IPS-15b (cell line): ENCODE data around the gene ANKRD28.

Experiments used
- H3K27me3 ChIP-seq: one replicate; pipeline ENCODE4 v1.6.1; 2013; ENCODE audit warnings: low read length; ENCODE audit not compliant: control insufficient read depth, insufficient read depth
- H3K36me3 ChIP-seq: one replicate; pipeline ENCODE4 v1.6.1; 2013; ENCODE audit warnings: low read length; ENCODE audit not compliant: control insufficient read depth, insufficient read depth
- H3K4me1 ChIP-seq: one replicate; pipeline ENCODE4 v1.6.1; 2013; ENCODE audit warnings: mild to moderate bottlenecking, low read length; ENCODE audit not compliant: control insufficient read depth, insufficient read depth
- H3K4me3 ChIP-seq: one replicate; pipeline ENCODE4 v1.5.1; 2013; ENCODE audit warnings: low read depth, low read length
- H3K9ac ChIP-seq: one replicate; pipeline ENCODE4 v1.6.1; 2013; ENCODE audit warnings: low read depth, mild to moderate bottlenecking, low read length
- H3K9me3 ChIP-seq: one replicate; pipeline ENCODE4 v1.6.1; 2013; ENCODE audit warnings: mild to moderate bottlenecking, low read length; ENCODE audit not compliant: control insufficient read depth, insufficient read depth

ANKRD28 gene

GRCh38 chr3:15637131-15637951 lies 160.4 kb downstream of the ANKRD28 start:
- Histone ChIP-seq H3K27me3 (no peaks in the 10 kb centered on the region), H3K36me3 (no peaks in the 10 kb centered on the region), H3K9ac (no peak overlapping the region), H3K4me3 (no peak overlapping the region), H3K9me3 (no peaks in the 10 kb centered on the region), H3K4me1 (peaks cover 18% of the 10 kb centered on the region)

- Histone ChIP-seq H3K4me3 (no peak overlapping the region), H3K27me3 (no peaks in the 10 kb centered on the region), H3K36me3 (no peaks in the 10 kb centered on the region), H3K4me1 (peaks cover 29% of the 10 kb centered on the region), H3K9me3 (no peaks in the 10 kb centered on the region), H3K9ac (no peak overlapping the region)
Observed at GRCh38 chr3:15636028-15636709, 161.6 kb downstream of the ANKRD28 start.

DNA sequence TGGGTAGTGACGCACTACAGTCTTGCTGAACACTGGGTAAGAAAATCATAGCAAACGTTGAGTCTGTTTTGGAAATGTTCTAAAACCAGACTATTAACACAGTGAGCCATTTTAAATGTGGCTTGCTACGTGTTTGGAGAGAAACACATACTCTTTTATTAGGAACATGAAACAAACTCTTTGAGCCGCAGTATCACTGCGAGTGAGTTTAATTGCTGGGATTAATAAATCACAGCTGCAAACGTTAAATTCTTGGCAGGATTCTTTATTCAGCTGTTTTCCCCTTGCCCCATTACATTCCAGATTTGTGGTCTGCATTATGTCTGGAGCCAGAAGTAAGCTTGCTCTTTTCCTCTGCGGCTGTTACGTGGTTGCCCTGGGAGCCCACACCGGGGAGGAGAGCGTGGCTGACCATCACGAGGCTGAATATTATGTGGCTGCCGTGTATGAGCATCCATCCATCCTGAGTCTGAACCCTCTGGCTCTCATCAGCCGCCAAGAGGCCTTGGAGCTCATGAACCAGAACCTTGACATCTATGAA lies 162.6 kb downstream of the ANKRD28 start:
- H3K36me3 ChIP-seq = no peaks in the 10 kb centered on the region
- H3K9me3 ChIP-seq = no peaks in the 10 kb centered on the region
- no peak overlapping the region for H3K4me3 ChIP-seq
- peaks cover 36% of the 10 kb centered on the region for H3K4me1 ChIP-seq
- no peak overlapping the region for H3K9ac ChIP-seq
- H3K27me3 ChIP-seq = no peaks in the 10 kb centered on the region

GRCh38 chr3:15634671-15635070 lies 163.1 kb downstream of the ANKRD28 start:
- no peak overlapping the region for H3K9ac ChIP-seq
- no peak overlapping the region for H3K4me3 ChIP-seq
- H3K27me3 ChIP-seq = no peaks in the 10 kb centered on the region

GRCh38 chr3:15633766-15634598 lies 163.8 kb downstream of the ANKRD28 start:
- Histone ChIP-seq H3K4me3 (no peak overlapping the region), H3K36me3 (no peaks in the 10 kb centered on the region), H3K9me3 (no peaks in the 10 kb centered on the region), H3K4me1 (peaks cover 41% of the 10 kb centered on the region), H3K9ac (no peak overlapping the region), H3K27me3 (no peaks in the 10 kb centered on the region)

More at GRCh38 chr3:15634671-15635070, 163.1 kb downstream of the ANKRD28 start:
- Histone ChIP-seq H3K4me1 (peaks cover 40% of the 10 kb centered on the region), H3K9me3 (no peaks in the 10 kb centered on the region), H3K36me3 (no peaks in the 10 kb centered on the region)

GRCh38 chr3:15633159-15633558 lies 164.6 kb downstream of the ANKRD28 start:
- no peaks in the 10 kb centered on the region for H3K36me3 ChIP-seq
- H3K9ac ChIP-seq = no peak overlapping the region
- H3K9me3 ChIP-seq = no peaks in the 10 kb centered on the region
- no peaks in the 10 kb centered on the region for H3K27me3 ChIP-seq
- H3K4me1 ChIP-seq = peaks cover 41% of the 10 kb centered on the region
- H3K4me3 ChIP-seq = no peak overlapping the region

DNA sequence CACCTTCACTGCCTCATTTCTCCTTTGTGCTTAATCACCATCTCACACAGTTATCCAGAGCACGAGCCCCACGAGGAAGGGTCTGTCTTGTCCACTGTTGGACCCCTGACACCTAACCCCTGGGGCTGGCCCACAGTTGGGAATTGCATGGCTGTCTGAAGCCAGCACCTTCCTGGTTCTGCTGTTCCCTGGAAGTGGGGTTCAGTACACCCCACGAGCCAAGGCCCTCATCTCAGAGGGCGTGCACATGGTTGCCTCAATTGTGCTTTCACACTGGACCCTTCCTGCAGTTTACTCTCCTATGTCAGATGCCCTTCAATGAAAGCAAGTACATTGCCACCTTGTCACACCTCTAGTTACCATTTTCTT lies 165.6 kb downstream of the ANKRD28 start:
- no peaks in the 10 kb centered on the region for H3K36me3 ChIP-seq
- H3K9ac ChIP-seq = no peak overlapping the region
- peaks cover 41% of the 10 kb centered on the region for H3K4me1 ChIP-seq
- H3K9me3 ChIP-seq = no peaks in the 10 kb centered on the region
- no peak overlapping the region for H3K4me3 ChIP-seq
- H3K27me3 ChIP-seq = no peaks in the 10 kb centered on the region

DNA sequence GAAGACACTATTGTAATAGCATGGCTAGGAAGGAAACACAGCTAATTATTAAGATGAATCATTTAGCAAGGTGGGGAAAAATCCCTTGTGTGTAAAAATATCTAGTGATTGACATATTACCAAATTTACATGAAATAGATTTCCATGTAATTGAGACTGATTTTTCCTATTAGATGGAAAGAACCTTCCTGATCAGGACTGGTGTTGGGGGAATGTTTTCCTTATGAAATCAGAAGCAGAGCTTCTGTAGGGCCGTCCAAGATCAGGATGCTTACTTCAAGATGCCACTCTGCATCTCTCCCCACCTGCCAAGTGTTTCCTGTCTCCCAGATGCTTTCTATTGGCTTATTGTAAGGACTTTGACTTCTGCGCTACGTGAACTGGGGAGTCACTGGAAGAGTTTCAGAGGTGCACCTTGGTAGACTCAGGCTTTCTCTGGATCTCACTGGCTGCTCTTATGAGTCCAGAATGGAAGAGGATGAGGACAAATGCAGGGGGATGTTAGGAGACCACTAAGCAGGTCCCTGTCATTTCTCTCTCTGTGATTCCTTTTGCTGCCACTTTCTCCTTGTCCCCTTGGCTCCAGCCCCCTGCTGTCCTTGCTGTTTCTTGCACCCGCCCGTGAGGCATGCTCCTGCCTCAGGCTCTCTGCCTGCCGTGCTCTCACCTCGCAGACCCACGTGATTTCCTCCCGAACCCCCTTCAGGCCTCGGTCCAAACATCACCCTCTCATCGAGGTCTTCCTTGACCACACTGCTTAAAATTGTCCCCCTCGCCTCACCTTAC lies 166.2 kb downstream of the ANKRD28 start:
- no peak overlapping the region for H3K4me3 ChIP-seq
- H3K9ac ChIP-seq = no peak overlapping the region
- peaks cover 41% of the 10 kb centered on the region for H3K4me1 ChIP-seq
- no peaks in the 10 kb centered on the region for H3K9me3 ChIP-seq
- H3K27me3 ChIP-seq = no peaks in the 10 kb centered on the region
- H3K36me3 ChIP-seq = no peaks in the 10 kb centered on the region

GRCh38 chr3:15630646-15631350 lies 167.0 kb downstream of the ANKRD28 start:
- Histone ChIP-seq H3K9me3 (no peaks in the 10 kb centered on the region), H3K4me1 (peaks cover 34% of the 10 kb centered on the region), H3K4me3 (no peak overlapping the region), H3K36me3 (no peaks in the 10 kb centered on the region), H3K27me3 (no peaks in the 10 kb centered on the region), H3K9ac (no peak overlapping the region)

DNA sequence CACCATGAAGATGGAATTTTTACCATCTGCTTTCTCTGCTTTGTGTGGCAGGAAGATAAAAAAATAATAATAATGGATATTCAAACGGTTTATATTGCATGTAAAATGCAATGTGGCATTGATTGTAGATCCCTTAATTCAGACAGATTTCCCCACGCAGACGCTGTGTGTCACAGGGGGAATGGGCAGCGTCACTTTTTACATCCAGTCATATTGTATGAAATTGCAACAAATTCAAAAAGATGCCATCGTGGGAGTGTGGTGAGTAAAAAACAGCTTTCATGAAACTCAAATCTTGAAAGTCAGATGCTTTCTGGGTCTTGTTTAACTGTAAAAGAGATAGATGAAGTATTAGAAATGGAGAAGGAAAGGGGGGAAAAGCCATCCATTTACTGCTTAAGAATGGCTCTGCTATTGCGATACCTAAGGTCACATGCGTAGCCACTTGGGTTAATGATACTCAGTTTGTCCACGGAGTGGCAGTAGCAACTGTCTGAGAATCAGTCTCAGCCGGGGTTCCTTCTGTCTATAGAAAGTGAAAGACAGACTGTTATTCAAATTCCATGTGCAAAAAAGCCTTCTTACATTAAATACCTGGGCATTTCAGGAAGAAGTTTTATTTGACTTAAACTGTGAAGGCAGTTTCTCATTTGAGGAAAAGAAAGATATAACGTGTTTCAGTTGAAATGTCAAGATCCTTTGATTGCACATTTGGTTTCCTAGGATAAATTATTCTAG lies 167.8 kb downstream of the ANKRD28 start:
- no peak overlapping the region for H3K9ac ChIP-seq
- H3K4me1 ChIP-seq = peaks cover 34% of the 10 kb centered on the region
- no peaks in the 10 kb centered on the region for H3K36me3 ChIP-seq
- H3K27me3 ChIP-seq = no peaks in the 10 kb centered on the region
- no peaks in the 10 kb centered on the region for H3K9me3 ChIP-seq
- H3K4me3 ChIP-seq = no peak overlapping the region
